Measurements from ENCODE around the gene PHC2. TPM values are rescaled to one million over a fixed set of nuclear protein-coding genes. Genes with fewer than 3 reads are reported as not detected.

PHC2 gene
- total and polyA plus RNA-seq, 11 donors, result 79.7 to 194 (median 99.4) TPM

DNA sequence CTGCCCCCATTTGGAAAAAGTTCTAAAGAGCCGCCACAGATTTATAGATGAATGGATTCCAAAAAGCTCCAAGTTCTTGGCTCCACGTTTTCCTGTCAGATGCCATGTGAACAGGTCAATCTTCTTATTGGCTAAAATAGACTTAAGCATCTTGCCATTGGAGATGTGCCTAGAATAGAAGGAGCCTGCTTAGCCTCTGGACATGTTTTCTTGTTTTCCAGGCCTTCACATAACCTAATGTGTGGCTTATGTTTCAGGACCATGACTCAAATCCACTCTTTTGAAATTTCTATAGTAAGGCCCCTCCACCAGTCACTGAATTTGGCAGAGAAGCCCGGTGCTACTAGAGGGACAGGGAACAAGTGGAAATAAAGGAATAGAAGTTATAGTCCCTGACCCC is 31.5 kb downstream of the PHC2 start:
- no peak for TF ChIP-seq POLR2A (IDR thresholded peaks at IDR 0.05)
- TF ChIP-seq, protein P1, sequence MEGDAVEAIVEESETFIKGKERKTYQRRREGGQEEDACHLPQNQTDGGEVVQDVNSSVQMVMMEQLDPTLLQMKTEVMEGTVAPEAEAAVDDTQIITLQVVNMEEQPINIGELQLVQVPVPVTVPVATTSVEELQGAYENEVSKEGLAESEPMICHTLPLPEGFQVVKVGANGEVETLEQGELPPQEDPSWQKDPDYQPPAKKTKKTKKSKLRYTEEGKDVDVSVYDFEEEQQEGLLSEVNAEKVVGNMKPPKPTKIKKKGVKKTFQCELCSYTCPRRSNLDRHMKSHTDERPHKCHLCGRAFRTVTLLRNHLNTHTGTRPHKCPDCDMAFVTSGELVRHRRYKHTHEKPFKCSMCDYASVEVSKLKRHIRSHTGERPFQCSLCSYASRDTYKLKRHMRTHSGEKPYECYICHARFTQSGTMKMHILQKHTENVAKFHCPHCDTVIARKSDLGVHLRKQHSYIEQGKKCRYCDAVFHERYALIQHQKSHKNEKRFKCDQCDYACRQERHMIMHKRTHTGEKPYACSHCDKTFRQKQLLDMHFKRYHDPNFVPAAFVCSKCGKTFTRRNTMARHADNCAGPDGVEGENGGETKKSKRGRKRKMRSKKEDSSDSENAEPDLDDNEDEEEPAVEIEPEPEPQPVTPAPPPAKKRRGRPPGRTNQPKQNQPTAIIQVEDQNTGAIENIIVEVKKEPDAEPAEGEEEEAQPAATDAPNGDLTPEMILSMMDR (IDR thresholded peaks at IDR 0.05), result no peak
- no peaks in the 10 kb centered on the region for H3K36me3 ChIP-seq
- intact Hi-C loops (cut with DNase I), result no loop called here
- no peaks in the 10 kb centered on the region for H3K27me3 ChIP-seq
- H3K27ac ChIP-seq, result peak overlapping the region; percentile 30 to 87 (median 66)
- no peaks in the 10 kb centered on the region for H3K9me3 ChIP-seq
- ATAC-seq, result peak in 3 of 4 donors; percentile 31 to 43 (median 41)
- H3K4me3 ChIP-seq, result no peak overlapping the region
- no peak for DNase-seq
- WGBS, 4 donors, result 38 to 55% (median 45%) methylated on average over 3 of the region's 3 CpGs
- peaks cover 0 to 50% (median 11%) of the 10 kb centered on the region in 12 donors for H3K4me1 ChIP-seq

DNA sequence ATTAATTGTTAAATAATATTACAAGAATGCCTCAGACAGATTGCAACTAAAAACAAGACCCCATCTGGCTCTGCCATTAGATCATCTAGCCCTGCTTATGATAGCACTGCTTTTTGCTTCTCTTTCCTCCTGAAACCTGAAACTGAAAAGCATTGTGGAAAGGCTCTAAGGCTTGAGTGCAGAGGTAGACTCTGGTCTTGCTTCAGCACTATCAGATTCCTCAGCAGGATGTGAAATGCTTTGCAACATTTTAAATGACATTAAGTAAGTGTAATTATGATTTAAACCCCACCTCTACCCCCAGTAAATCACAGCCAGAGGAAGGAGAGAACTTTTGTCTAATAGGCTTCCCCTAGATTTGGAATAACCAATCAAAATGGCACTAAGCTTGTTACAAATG is 32.9 kb downstream of the PHC2 start:
- intact Hi-C loops (cut with DNase I), result no loop called here
- H3K9me3 ChIP-seq, result no peaks in the 10 kb centered on the region
- TF ChIP-seq, protein P1 (IDR thresholded peaks at IDR 0.05), result no peak
- TF ChIP-seq POLR2A (IDR thresholded peaks at IDR 0.05), result no peak
- no peaks in the 10 kb centered on the region for H3K27me3 ChIP-seq
- H3K36me3 ChIP-seq, result no peaks in the 10 kb centered on the region
- ATAC-seq, result no peak
- peaks cover 0 to 64% (median 11%) of the 10 kb centered on the region in 12 donors for H3K4me1 ChIP-seq
- H3K27ac ChIP-seq, result peak overlapping the region in 4 of 12 donors; percentile 62 to 76 (median 72)
- DNase-seq, result no peak
- H3K4me3 ChIP-seq, result no peak overlapping the region

DNA sequence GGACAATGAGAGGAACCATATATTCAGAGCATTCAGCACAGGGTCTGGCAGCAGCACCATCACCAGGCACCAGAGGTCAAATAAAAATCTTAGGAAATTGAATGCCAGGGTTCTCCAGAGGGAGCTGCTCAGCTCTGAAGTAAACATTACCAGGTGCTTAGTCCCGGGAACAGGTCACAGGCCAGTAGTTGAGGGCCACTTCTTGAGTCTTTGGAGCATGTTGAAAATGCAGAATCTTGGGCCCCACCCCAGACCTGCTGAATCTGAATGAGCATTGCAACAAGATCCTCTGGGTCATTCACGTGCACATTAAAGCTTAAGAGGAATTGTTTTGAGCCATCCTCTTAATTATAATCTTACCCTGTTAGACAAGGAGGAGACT is 33.8 kb downstream of the PHC2 start:
- ATAC-seq (no peak), DNase-seq (no peak)
- Histone ChIP-seq H3K4me1 (peaks cover 0 to 72% (median 14%) of the 10 kb centered on the region in 12 donors), H3K36me3 (no peaks in the 10 kb centered on the region), H3K4me3 (no peak overlapping the region), H3K27ac (peak overlapping the region in 1 of 12 donors; percentile 1), H3K27me3 (no peaks in the 10 kb centered on the region), H3K9me3 (no peaks in the 10 kb centered on the region)
- 46 to 86% (median 82%) methylated on average over 1 to 2 of the region's 2 CpGs for WGBS, 4 donors
- intact Hi-C loops (cut with DNase I), result no loop called here
- TF ChIP-seq, protein P1 (IDR thresholded peaks at IDR 0.05), result no peak
- no peak for TF ChIP-seq POLR2A (IDR thresholded peaks at IDR 0.05)

- Histone ChIP-seq H3K27me3 (no peaks in the 10 kb centered on the region), H3K4me1 (peaks cover 0 to 75% (median 17%) of the 10 kb centered on the region in 12 donors), H3K4me3 (no peak overlapping the region), H3K36me3 (no peaks in the 10 kb centered on the region), H3K27ac (no peak overlapping the region), H3K9me3 (no peaks in the 10 kb centered on the region)
- intact Hi-C loops (cut with DNase I), result no loop called here
- no peak for ATAC-seq
- 65 to 75% (median 70%) methylated on average over 10 of the region's 10 CpGs for WGBS, 4 donors
- TF ChIP-seq, protein P1 (IDR thresholded peaks at IDR 0.05), result no peak
- TF ChIP-seq POLR2A (IDR thresholded peaks at IDR 0.05), result no peak
- no peak for DNase-seq
Measured at GRCh38 chr1:33396188-33397124, 34.4 kb downstream of the PHC2 start.

Data from heart left ventricle (tissue), 16 donors.